Nephron (organoid): Measurements from ENCODE around the gene DCLK1.

Experiments used
- H3K27ac Mint-ChIP-seq, 3 experiments: 2 replicates each; pipeline ENCODE4 v1.8.0; 2020; ENCODE audit warnings: mixed read lengths in 3 of 3, mild to moderate bottlenecking in 2 of 3, moderate library complexity in 1 of 3
- H3K27me3 Mint-ChIP-seq: 2 replicates; pipeline ENCODE4 v1.8.0; 2021; ENCODE audit warnings: low read depth, mild to moderate bottlenecking, moderate library complexity, mixed read lengths
- H3K36me3 Mint-ChIP-seq: 2 replicates; pipeline ENCODE4 v1.8.0; 2020; ENCODE audit warnings: low read depth, mixed read lengths
- H3K4me1 Mint-ChIP-seq: 2 replicates; pipeline ENCODE4 v1.8.0; 2020; ENCODE audit warnings: mixed read lengths
- H3K4me3 Mint-ChIP-seq, 3 experiments: 2 replicates each; pipeline ENCODE4 v1.8.0; 2020; ENCODE audit warnings: mild to moderate bottlenecking in 3 of 3, mixed read lengths in 3 of 3, moderate library complexity in 2 of 3
- H3K9me3 Mint-ChIP-seq: 2 replicates; pipeline ENCODE4 v1.8.0; 2020; ENCODE audit warnings: mixed read lengths
- CTCF ChIP-seq, 3 experiments: fragments of 200-600 bp; sonication (generic); IDR thresholded peaks; one replicate each; pipeline ENCODE4 v1.5.0; 2021; ENCODE audit warnings: antibody characterized with exemption in 3 of 3; ENCODE audit not compliant: unreplicated experiment in 3 of 3

DCLK1 gene

DNA sequence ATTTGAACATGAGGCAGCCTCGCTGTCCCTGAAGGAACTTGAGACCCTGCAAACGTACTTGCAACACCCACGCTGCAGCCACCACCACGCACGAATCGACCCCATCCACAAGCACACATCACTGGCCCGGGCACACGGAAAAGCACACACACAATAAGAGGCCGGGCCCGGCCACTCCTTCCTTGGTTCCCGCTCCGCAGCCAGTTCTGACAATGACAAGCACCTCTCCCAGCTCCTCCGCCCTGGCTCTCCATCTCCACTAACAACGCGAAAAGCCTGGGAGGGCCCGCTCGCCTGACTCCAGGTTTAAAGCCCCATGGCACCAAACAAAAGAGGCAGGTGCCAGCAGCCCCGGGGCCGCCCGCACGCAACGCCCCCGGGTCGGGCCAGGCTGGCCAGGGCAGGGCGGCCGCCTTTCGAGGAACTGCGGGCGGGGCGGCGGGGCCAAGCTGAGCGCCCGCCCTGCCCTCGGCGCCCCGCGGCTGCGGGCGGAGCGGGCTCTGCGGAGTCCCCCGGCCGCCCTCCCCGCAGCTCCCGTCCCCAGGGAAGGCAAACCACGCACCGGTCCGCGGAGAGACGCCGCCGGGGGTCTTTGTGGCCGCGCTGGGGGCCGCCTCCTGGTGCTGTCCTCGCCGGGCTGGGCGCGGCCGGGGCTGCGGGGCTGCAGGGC, 495 bp downstream of the DCLK1 start:
- H3K36me3 Mint-ChIP-seq, result no peaks in the 10 kb centered on the region
- no peaks in the 10 kb centered on the region for H3K9me3 Mint-ChIP-seq
- peaks cover 48% of the 10 kb centered on the region for H3K27me3 Mint-ChIP-seq
- peak overlapping the region in 2 of 3 experiments; percentile 38 to 53 for H3K27ac Mint-ChIP-seq
- peaks cover 62% of the 10 kb centered on the region for H3K4me1 Mint-ChIP-seq
- no peak for TF ChIP-seq CTCF (IDR thresholded peaks at IDR 0.05; ENCODE audit: unreplicated experiment in 3 of 3)
- peak overlapping the region; percentile 85 to 99 (median 95) for H3K4me3 Mint-ChIP-seq

DNA sequence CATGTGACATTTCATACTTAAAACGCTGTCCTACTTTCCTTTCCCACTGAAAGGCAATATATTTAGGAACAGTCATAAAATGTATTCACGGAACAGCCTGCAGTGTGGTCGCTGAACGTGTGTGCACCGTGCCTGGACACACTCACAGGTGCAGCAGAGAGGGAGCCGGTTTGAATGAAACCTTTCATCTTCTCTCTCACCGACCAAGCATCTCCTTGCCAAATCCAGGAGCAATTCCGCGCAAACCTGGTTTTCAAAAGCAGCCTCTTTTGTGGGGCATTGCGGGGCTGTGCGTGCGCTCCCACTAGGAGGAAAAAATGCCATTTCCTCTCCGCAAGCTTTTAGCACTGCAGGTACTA, 1.0 kb downstream of the DCLK1 start:
- peaks cover 67% of the 10 kb centered on the region for H3K4me1 Mint-ChIP-seq
- peak overlapping the region; percentile 85 to 99 (median 95) for H3K4me3 Mint-ChIP-seq
- no peaks in the 10 kb centered on the region for H3K36me3 Mint-ChIP-seq
- H3K27ac Mint-ChIP-seq, result peak overlapping the region in 2 of 3 experiments; percentile 38 to 53
- no peaks in the 10 kb centered on the region for H3K9me3 Mint-ChIP-seq
- H3K27me3 Mint-ChIP-seq, result peaks cover 48% of the 10 kb centered on the region
- TF ChIP-seq CTCF (IDR thresholded peaks at IDR 0.05; ENCODE audit: unreplicated experiment in 3 of 3), result no peak

- Mint-ChIP-seq H3K36me3 (no peaks in the 10 kb centered on the region), H3K4me3 (peak overlapping the region; percentile 25 to 99 (median 95)), H3K27me3 (peaks cover 43% of the 10 kb centered on the region), H3K27ac (no peak overlapping the region), H3K9me3 (no peaks in the 10 kb centered on the region), H3K4me1 (peaks cover 67% of the 10 kb centered on the region)
- no peak for TF ChIP-seq CTCF (IDR thresholded peaks at IDR 0.05; ENCODE audit: unreplicated experiment in 3 of 3)
These were observed 1.6 kb downstream of the DCLK1 start for GRCh38 chr13:36129539-36129938.

DNA sequence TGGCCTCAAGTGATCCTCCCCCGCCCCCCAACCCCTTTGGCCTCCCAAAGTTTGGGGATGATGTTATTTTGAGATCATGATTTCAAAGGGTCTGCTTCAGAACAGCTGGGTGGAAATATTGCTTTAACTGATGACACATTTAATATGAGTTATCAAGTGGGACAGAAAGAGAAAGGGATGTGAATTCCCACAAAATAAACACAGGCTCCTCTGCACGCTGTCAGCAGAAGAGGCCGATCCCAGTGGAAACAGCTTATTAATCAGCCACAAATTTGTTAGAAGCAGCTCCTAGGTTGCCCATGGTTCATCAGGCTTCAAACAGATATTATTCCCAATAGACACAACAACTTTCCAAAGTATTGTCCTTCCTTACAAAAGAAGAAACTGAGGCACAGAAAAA, 4.7 kb downstream of the DCLK1 start:
- no peak for TF ChIP-seq CTCF (IDR thresholded peaks at IDR 0.05; ENCODE audit: unreplicated experiment in 3 of 3)
- Mint-ChIP-seq H3K36me3 (no peaks in the 10 kb centered on the region), H3K4me1 (peaks cover 78% of the 10 kb centered on the region), H3K27me3 (peaks cover 23% of the 10 kb centered on the region), H3K9me3 (no peaks in the 10 kb centered on the region), H3K27ac (peak overlapping the region in 2 of 3 experiments; percentile 22 to 35), H3K4me3 (peak overlapping the region in 2 of 3 experiments; percentile 25 to 73)

GRCh38 chr13:36125841-36126240, 5.3 kb downstream of the DCLK1 start:
- no peaks in the 10 kb centered on the region for H3K9me3 Mint-ChIP-seq
- H3K4me1 Mint-ChIP-seq, result peaks cover 78% of the 10 kb centered on the region
- no peak overlapping the region for H3K27ac Mint-ChIP-seq
- peaks cover 22% of the 10 kb centered on the region for H3K27me3 Mint-ChIP-seq
- H3K36me3 Mint-ChIP-seq, result no peaks in the 10 kb centered on the region
- H3K4me3 Mint-ChIP-seq, result no peak overlapping the region
- TF ChIP-seq CTCF (IDR thresholded peaks at IDR 0.05; ENCODE audit: unreplicated experiment in 3 of 3), result no peak

DNA sequence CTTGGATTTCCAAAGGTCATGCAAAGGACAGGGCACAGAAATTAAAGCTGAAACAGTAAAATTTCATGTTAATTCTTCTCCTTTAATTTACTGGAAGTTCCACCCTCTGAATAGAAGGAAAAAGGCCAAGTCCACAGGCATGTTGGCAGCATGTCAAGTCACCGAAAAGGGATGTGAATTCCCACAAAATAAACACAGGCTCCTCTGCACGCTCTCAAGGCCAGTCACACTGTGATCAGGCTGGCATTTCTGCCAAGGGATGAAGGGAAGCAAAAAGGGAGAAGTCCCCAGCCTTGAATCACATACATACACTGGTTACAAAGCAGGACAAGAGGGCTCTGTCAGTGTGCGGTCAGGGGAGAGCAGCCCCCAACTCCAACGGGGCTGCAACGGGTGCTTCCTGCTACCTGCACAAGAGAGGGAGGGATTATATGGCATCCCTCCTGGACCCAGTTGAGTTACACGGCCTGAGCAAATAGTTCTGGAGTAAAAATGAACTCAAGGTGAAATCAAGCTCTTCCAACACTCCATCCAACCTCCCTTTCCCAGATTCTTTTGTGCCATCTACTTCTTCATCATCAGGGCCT, 6.9 kb downstream of the DCLK1 start:
- Mint-ChIP-seq H3K36me3 (no peaks in the 10 kb centered on the region), H3K4me3 (peak overlapping the region in 1 of 3 experiments; percentile 68), H3K9me3 (no peaks in the 10 kb centered on the region)

More for the DNA sequence above, 6.9 kb downstream of the DCLK1 start:
- H3K27me3 Mint-ChIP-seq, result peaks cover 8% of the 10 kb centered on the region
- peaks cover 68% of the 10 kb centered on the region for H3K4me1 Mint-ChIP-seq
- no peak for TF ChIP-seq CTCF (IDR thresholded peaks at IDR 0.05; ENCODE audit: unreplicated experiment in 3 of 3)
- H3K27ac Mint-ChIP-seq, result peak overlapping the region in 2 of 3 experiments; percentile 39 to 41
